Kidney epithelial cell (primary cell): ENCODE results near the gene PTPRF. TPM values are rescaled to one million over a fixed set of nuclear protein-coding genes. Genes with fewer than 3 reads are reported as not detected.
A peak's percentile ranks its signal among the peaks of the same experiment; 100 is the strongest.

Experiments
- DNase-seq: peaks from one replicate; pipeline ENCODE4 v3.0.0-alpha.2; 2010; ENCODE audit warnings: low read depth
- H3K27me3 ChIP-seq: 2 replicates; pipeline ENCODE4 v1.6.0; 2011; ENCODE audit warnings: low read length; ENCODE audit not compliant: control insufficient read depth, insufficient read depth
- H3K36me3 ChIP-seq: 2 replicates; pipeline ENCODE4 v1.5.1; 2011; ENCODE audit warnings: low read length; ENCODE audit not compliant: control insufficient read depth, insufficient read depth
- H3K4me3 ChIP-seq: 2 replicates; pipeline ENCODE4 v1.5.1; 2011; ENCODE audit warnings: low read depth, mild to moderate bottlenecking, control low read depth, low read length
- CTCF ChIP-seq: IDR thresholded peaks from 2 replicates; pipeline ENCODE4 v1.5.1; 2011; ENCODE audit warnings: mild to moderate bottlenecking, moderate library complexity, low read length, control low read depth, inconsistent platforms; ENCODE audit not compliant: insufficient read depth, poor library complexity, severe bottlenecking
- total RNA-seq: library from RNA; depleted of rRNA; stranded (reverse); fragments of >200 nt; gene quantifications from 2 replicates; pipeline ENCODE4 v1.2.3, GENCODE V29; 2015

Gene PTPRF
- total RNA-seq, 1 donor from 2014 or later = 297 TPM

DNA sequence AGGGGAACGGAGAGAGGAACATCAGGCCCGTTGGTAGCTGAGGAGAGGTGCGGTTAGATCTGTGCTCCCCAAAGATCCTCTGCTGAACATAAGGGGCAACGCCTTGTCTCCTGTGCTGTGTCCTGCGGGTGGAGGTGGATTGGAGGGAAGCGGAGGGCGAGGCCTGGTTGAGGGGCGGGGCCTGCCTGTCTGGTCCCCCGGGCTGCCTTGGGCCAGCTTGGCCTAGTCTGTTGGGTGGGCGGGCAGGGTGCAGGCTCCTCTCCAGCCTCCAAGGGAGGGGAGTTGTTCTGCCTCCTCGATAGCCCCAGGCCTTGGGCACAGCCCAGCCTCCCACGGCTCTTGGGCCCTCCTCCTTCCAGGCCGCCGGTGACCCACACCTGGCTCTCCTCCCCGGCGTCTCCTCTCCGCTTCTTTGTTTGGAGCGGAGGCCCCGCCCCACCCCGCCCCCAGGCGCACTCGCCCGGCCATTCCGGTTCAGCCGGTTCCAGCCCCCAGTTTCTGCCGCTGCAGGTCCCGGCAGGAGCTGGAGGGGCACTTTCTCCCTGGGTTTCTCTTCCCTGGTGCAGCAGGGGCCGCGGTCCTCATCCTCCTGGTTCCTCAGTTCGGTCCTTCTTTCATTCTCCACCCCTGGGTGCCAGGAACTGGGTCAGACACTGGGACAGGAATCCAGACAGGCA lies 19.4 kb downstream of the PTPRF start:
- peak; percentile 34 for DNase-seq
- Histone ChIP-seq H3K27me3 (no peaks in the 10 kb centered on the region), H3K4me3 (peak overlapping the region; percentile 24), H3K36me3 (no peaks in the 10 kb centered on the region)
- TF ChIP-seq CTCF = no peak

GRCh38 chr1:43550598-43551246 lies 20.0 kb downstream of the PTPRF start:
- peak overlapping the region; percentile 24 for H3K4me3 ChIP-seq
- no peak for TF ChIP-seq CTCF
- no peaks in the 10 kb centered on the region for H3K36me3 ChIP-seq
- DNase-seq = no peak
- H3K27me3 ChIP-seq = no peaks in the 10 kb centered on the region

DNA sequence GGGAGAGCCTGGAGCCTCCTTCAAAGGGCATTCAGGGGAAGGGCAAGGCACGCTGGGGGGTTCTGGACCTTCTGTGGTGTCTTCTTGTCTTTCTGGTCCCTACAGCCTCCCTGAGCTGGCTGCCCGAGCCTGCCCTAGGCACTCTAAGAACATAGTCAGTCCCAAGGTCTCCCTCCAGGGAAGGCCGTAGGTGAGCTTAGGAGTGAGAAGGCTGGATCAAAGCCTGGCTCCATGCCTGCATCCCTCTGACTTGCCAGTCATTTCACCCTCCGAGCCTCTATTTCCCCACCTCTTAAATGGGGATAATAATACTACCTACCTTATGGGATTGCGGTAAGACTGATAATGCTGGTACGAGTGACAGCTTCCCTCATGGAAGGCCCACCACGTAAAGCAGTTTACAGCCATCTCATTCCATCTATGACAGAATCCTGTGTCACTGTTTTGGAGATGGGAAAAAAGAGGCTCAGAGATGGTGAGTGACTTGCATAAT lies 20.8 kb downstream of the PTPRF start:
- Histone ChIP-seq H3K36me3 (peaks cover under 1% of the 10 kb centered on the region), H3K27me3 (no peaks in the 10 kb centered on the region), H3K4me3 (no peak overlapping the region)
- TF ChIP-seq CTCF = no peak
- DNase-seq = no peak

- Histone ChIP-seq H3K27me3 (no peaks in the 10 kb centered on the region), H3K4me3 (no peak overlapping the region), H3K36me3 (peaks cover 4% of the 10 kb centered on the region)
- no peak for TF ChIP-seq CTCF
- no peak for DNase-seq
Observed at GRCh38 chr1:43552059-43552742, 21.5 kb downstream of the PTPRF start.

- no peak for TF ChIP-seq CTCF
- Histone ChIP-seq H3K36me3 (peaks cover 4% of the 10 kb centered on the region), H3K27me3 (no peaks in the 10 kb centered on the region), H3K4me3 (no peak overlapping the region)
- DNase-seq = no peak
Observed at GRCh38 chr1:43552813-43553212, 22.1 kb downstream of the PTPRF start.
